ENCODE measurements around the gene APOB. TPM values are rescaled to one million over a fixed set of nuclear protein-coding genes. Genes with fewer than 3 reads are reported as not detected.

APOB gene
- total RNA-seq, 1 donor from 2014 or later = under 0.01 TPM

- FAIRE-seq (no peak), DNase-seq (ENCODE audit: low read depth) (no peak)
- Histone ChIP-seq H3K36me3 (ENCODE audit: control insufficient read depth, insufficient read depth, low read length) (no peaks in the 10 kb centered on the region), H3K4me3 (ENCODE audit: low read depth, low read length) (no peak overlapping the region), H3K27me3 (ENCODE audit: control insufficient read depth, insufficient read depth, low read length) (peaks cover 6% of the 10 kb centered on the region)
- TF ChIP-seq CTCF (IDR thresholded peaks at IDR 0.05; ENCODE audit: insufficient read depth, low read length, severe bottlenecking) = no peak
Measured at GRCh38 chr2:21039979-21040467, 3.9 kb downstream of the APOB start.

DNA sequence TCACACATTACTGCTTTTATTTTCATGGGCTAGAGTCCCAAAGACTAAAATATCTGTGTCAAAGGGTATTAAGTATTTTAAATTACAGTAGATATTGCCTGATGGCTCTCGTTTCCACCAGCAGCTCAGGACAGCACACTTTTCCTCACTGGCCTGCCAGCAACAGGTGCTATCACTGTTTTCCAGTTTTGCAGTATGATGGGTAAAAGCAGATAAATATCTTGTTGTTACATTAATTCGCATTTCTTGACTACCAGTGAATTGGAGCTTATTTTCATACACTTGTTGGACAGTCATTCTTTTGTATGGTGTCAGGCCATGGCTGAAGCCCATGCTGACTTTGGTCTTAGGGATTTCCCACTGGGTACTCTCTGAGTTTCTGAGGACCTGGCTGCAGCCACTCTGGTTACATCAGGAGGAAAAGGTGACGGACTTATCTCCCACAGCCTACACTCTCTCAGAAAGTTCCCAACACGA is 4.8 kb downstream of the APOB start:
- Histone ChIP-seq H3K36me3 (ENCODE audit: control insufficient read depth, insufficient read depth, low read length) (no peaks in the 10 kb centered on the region), H3K27me3 (ENCODE audit: control insufficient read depth, insufficient read depth, low read length) (peaks cover 4% of the 10 kb centered on the region), H3K4me3 (ENCODE audit: low read depth, low read length) (no peak overlapping the region)
- FAIRE-seq (no peak), DNase-seq (ENCODE audit: low read depth) (no peak)
- TF ChIP-seq CTCF (IDR thresholded peaks at IDR 0.05; ENCODE audit: insufficient read depth, low read length, severe bottlenecking) = no peak

GRCh38 chr2:21038403-21039073 is 5.3 kb downstream of the APOB start:
- DNase-seq (ENCODE audit: low read depth) (peak; percentile 81), FAIRE-seq (no peak)
- H3K27me3 ChIP-seq (ENCODE audit: control insufficient read depth, insufficient read depth, low read length) = peaks cover 4% of the 10 kb centered on the region
- no peak overlapping the region for H3K4me3 ChIP-seq (ENCODE audit: low read depth, low read length)
- no peaks in the 10 kb centered on the region for H3K36me3 ChIP-seq (ENCODE audit: control insufficient read depth, insufficient read depth, low read length)
- no peak for TF ChIP-seq CTCF (IDR thresholded peaks at IDR 0.05; ENCODE audit: insufficient read depth, low read length, severe bottlenecking)

GRCh38 chr2:21037671-21038108 is 6.2 kb downstream of the APOB start:
- FAIRE-seq = no peak
- H3K27me3 ChIP-seq (ENCODE audit: control insufficient read depth, insufficient read depth, low read length) = no peaks in the 10 kb centered on the region
- H3K36me3 ChIP-seq (ENCODE audit: control insufficient read depth, insufficient read depth, low read length) = no peaks in the 10 kb centered on the region
- no peak for TF ChIP-seq CTCF (IDR thresholded peaks at IDR 0.05; ENCODE audit: insufficient read depth, low read length, severe bottlenecking)
- peak; percentile 69 for DNase-seq (ENCODE audit: low read depth)
- no peak overlapping the region for H3K4me3 ChIP-seq (ENCODE audit: low read depth, low read length)

- H3K36me3 ChIP-seq (ENCODE audit: control insufficient read depth, insufficient read depth, low read length) = no peaks in the 10 kb centered on the region
- DNase-seq (ENCODE audit: low read depth) (no peak), FAIRE-seq (no peak)
- H3K27me3 ChIP-seq (ENCODE audit: control insufficient read depth, insufficient read depth, low read length) = no peaks in the 10 kb centered on the region
- no peak for TF ChIP-seq CTCF (IDR thresholded peaks at IDR 0.05; ENCODE audit: insufficient read depth, low read length, severe bottlenecking)
- H3K4me3 ChIP-seq (ENCODE audit: low read depth, low read length) = no peak overlapping the region
Measured at GRCh38 chr2:21036708-21037670, 6.9 kb downstream of the APOB start.
